SK-N-SH treated with all-trans-retinoic acid at 6 μM for 48 hours (cell line): ENCODE data around the gene FHOD3.

ENCODE experiments used
- CREB5 ChIP-seq: fragments of 250-450 bp; sonication (Bioruptor Pico); IDR thresholded peaks from 2 replicates; pipeline ENCODE4 v1.5.1; 2020; ENCODE audit warnings: low read depth, mild to moderate bottlenecking, moderate library complexity
- ESRRG ChIP-seq: fragments of 250-450 bp; sonication (Bioruptor Pico); IDR thresholded peaks from 2 replicates; pipeline ENCODE4 v1.6.1; 2021; ENCODE audit warnings: mild to moderate bottlenecking
- RARB ChIP-seq: fragments of 250-450 bp; sonication (Bioruptor Pico); IDR thresholded peaks from 2 replicates; pipeline ENCODE4 v1.8.0; 2021; ENCODE audit warnings: mild to moderate bottlenecking, moderate library complexity

GRCh38 chr18:36653141-36653869, 355.8 kb downstream of the FHOD3 start:
- no peak for TF ChIP-seq RARB
- TF ChIP-seq ESRRG (CRISPR knock-in tag): no peak
- TF ChIP-seq CREB5 (CRISPR knock-in tag): no peak
